H1 (cell line): ENCODE measurements around the gene PSME1. TPM values are rescaled to one million over a fixed set of nuclear protein-coding genes. Genes with fewer than 3 reads are reported as not detected.
A peak's percentile ranks its signal among the peaks of the same experiment; 100 is the strongest.

Experiments
- CTCF ChIA-PET: fragments of 300-600 bp; sonication (Branson Sonifier 250); formaldehyde crosslinking; loops from one replicate; lab custom pipeline; 2021; ENCODE audit not compliant: partially characterized antibody; lab: Charles Lee
- POLR2A ChIA-PET: fragments of 300-600 bp; sonication (Branson Sonifier 250); formaldehyde crosslinking; loops from one replicate; lab custom pipeline; 2021; ENCODE audit warnings: inconsistent platforms; ENCODE audit not compliant: partially characterized antibody; lab: Charles Lee
- DNase-seq, 2 experiments: peaks; one replicate each; pipeline versions ENCODE4 v3.0.0 to v3.0.0-alpha.2; 2010 to 2022; ENCODE audit warnings: low spot score in 2 of 2, low read depth in 1 of 2, mixed read lengths in 1 of 2
- FAIRE-seq: peaks from 2 replicates; lab custom pipeline; 2011; peaks lifted over from hg19 to GRCh38; lab: Jason Lieb, UNC
- H2AFZ ChIP-seq: 2 replicates; pipeline ENCODE4 v1.8.1; 2012; ENCODE audit warnings: low read length, inconsistent platforms
- H2AK5ac ChIP-seq: 2 replicates; pipeline ENCODE4 v1.6.1; 2013; ENCODE audit warnings: low read depth, low read length
- H2BK120ac ChIP-seq: replicated peaks from 2 replicates; pipeline ENCODE3; 2013; ENCODE audit warnings: low read depth, low read length, inconsistent platforms
- H2BK12ac ChIP-seq: 2 replicates; pipeline ENCODE4 v1.6.1; 2013; ENCODE audit warnings: low read depth, low read length
- H2BK15ac ChIP-seq: 2 replicates; pipeline ENCODE4 v1.6.1; 2013; ENCODE audit warnings: low read length
- H2BK20ac ChIP-seq: 2 replicates; pipeline ENCODE4 v1.6.1; 2013; ENCODE audit warnings: low read length
- H2BK5ac ChIP-seq: 2 replicates; pipeline ENCODE4 v1.6.1; 2013; ENCODE audit warnings: low read depth, low read length
- H3K14ac ChIP-seq: 2 replicates; pipeline ENCODE4 v1.6.1; 2013; ENCODE audit warnings: inconsistent platforms; ENCODE audit not compliant: insufficient read length
- H3K18ac ChIP-seq: 2 replicates; pipeline ENCODE4 v1.6.1; 2013; ENCODE audit warnings: low read length; ENCODE audit errors: extremely low read depth
- H3K23ac ChIP-seq: 2 replicates; pipeline ENCODE4 v1.6.1; 2013; ENCODE audit warnings: inconsistent platforms; ENCODE audit not compliant: insufficient read length
- H3K23me2 ChIP-seq: 2 replicates; pipeline ENCODE4 v1.6.1; 2013; ENCODE audit warnings: low read depth, low read length
- H3K27ac ChIP-seq: 2 replicates; pipeline ENCODE4 v1.6.1; 2011; ENCODE audit warnings: low read depth, low read length, inconsistent platforms
- H3K27me3 ChIP-seq, 4 experiments: replicated peaks in 1 of 4; 1 replicate in 1 of 4; 2 replicates in 3 of 4; pipeline versions ENCODE4 v1.6.1 to v1.8.1; 2011 to 2013; ENCODE audit warnings: low read length in 3 of 4, mild to moderate bottlenecking in 3 of 4, inconsistent platforms in 2 of 4, mixed read lengths in 2 of 4, moderate library complexity in 1 of 4; ENCODE audit not compliant: control insufficient read depth in 3 of 4, insufficient read depth in 3 of 4; ENCODE audit errors: extremely low read depth in 1 of 4
- H3K36me3 ChIP-seq, 4 experiments: 2 replicates each; pipeline versions ENCODE4 v1.6.1 to v1.8.1; 2011 to 2013; ENCODE audit warnings: mild to moderate bottlenecking in 4 of 4, low read length in 3 of 4, moderate library complexity in 2 of 4, control low read depth in 1 of 4, inconsistent platforms in 1 of 4; ENCODE audit not compliant: insufficient read depth in 4 of 4, control insufficient read depth in 2 of 4
- H3K4ac ChIP-seq: replicated peaks from 2 replicates; pipeline ENCODE3; 2013; ENCODE audit warnings: low read length, low read depth, mixed read lengths, inconsistent platforms; ENCODE audit not compliant: insufficient read length
- H3K4me1 ChIP-seq, 4 experiments: replicated peaks in 1 of 4; 1 replicate in 1 of 4; 2 replicates in 3 of 4; pipeline versions ENCODE4 v1.6.1 to v1.8.1; 2011 to 2013; ENCODE audit warnings: low read length in 3 of 4, inconsistent platforms in 2 of 4, mixed read lengths in 1 of 4; ENCODE audit not compliant: insufficient read depth in 4 of 4, control insufficient read depth in 3 of 4
- H3K4me2 ChIP-seq, 2 experiments: 2 replicates each; pipeline versions ENCODE4 v1.6.1 to v1.8.1; 2011 to 2013; ENCODE audit warnings: low read depth in 2 of 2, low read length in 2 of 2, control low read depth in 1 of 2, inconsistent platforms in 1 of 2, mild to moderate bottlenecking in 1 of 2; ENCODE audit not compliant: insufficient read depth in 1 of 2
- H3K4me3 ChIP-seq, 4 experiments: fragments of 200-600, 300-600 bp in 1 of 4; sonication (generic), shearing (Covaris generic), sonication (Bioruptor Twin) in 1 of 4; 2 replicates each; pipeline versions ENCODE4 v1.5.1 to v1.8.1; 2011 to 2016; ENCODE audit warnings: low read length in 4 of 4, low read depth in 3 of 4, control low read depth in 2 of 4, inconsistent platforms in 2 of 4, mild to moderate bottlenecking in 2 of 4, mixed read lengths in 1 of 4, moderate library complexity in 1 of 4; ENCODE audit not compliant: insufficient read depth in 2 of 4; ENCODE audit errors: extremely low read depth in 1 of 4
- H3K56ac ChIP-seq: replicated peaks from 2 replicates; pipeline ENCODE3; 2013; ENCODE audit warnings: low read depth, mild to moderate bottlenecking, mixed read lengths, low read length, inconsistent platforms; ENCODE audit not compliant: insufficient read length
- H3K79me1 ChIP-seq: 2 replicates; pipeline ENCODE4 v1.6.1; 2013; ENCODE audit warnings: low read depth, low read length, control low read depth
- H3K79me2 ChIP-seq, 2 experiments: 2 replicates each; pipeline versions ENCODE4 v1.6.1 to v1.8.1; 2012 to 2013; ENCODE audit warnings: low read length in 2 of 2, mild to moderate bottlenecking in 2 of 2, inconsistent platforms in 1 of 2; ENCODE audit not compliant: insufficient read depth in 2 of 2, control insufficient read depth in 1 of 2
- H3K9ac ChIP-seq, 4 experiments: replicated peaks in 1 of 4; 1 replicate in 1 of 4; 2 replicates in 3 of 4; pipeline versions ENCODE4 v1.6.1 to v1.8.1; 2011 to 2013; ENCODE audit warnings: low read depth in 3 of 4, low read length in 3 of 4, control low read depth in 2 of 4, mild to moderate bottlenecking in 2 of 4, moderate library complexity in 2 of 4, inconsistent platforms in 1 of 4; ENCODE audit errors: extremely low read depth in 1 of 4
- H3K9me3 ChIP-seq, 2 experiments: 2 replicates each; pipeline versions ENCODE4 v1.6.1 to v1.8.1; 2012 to 2013; ENCODE audit warnings: mild to moderate bottlenecking in 2 of 2, moderate library complexity in 2 of 2, control low read depth in 1 of 2, inconsistent platforms in 1 of 2, low read depth in 1 of 2, low read length in 1 of 2, mixed read lengths in 1 of 2; ENCODE audit not compliant: insufficient read depth in 2 of 2
- H4K20me1 ChIP-seq, 2 experiments: replicated peaks in 1 of 2; 2 replicates each; pipeline versions ENCODE3 to v1.8.1; 2011 to 2013; ENCODE audit warnings: inconsistent platforms in 2 of 2, low read length in 2 of 2, mild to moderate bottlenecking in 1 of 2; ENCODE audit not compliant: insufficient read depth in 2 of 2, control insufficient read depth in 1 of 2
- H4K5ac ChIP-seq: 2 replicates; pipeline ENCODE4 v1.6.1; 2013; ENCODE audit warnings: low read length, low read depth, mixed read lengths, inconsistent platforms; ENCODE audit not compliant: insufficient read length
- H4K8ac ChIP-seq: 2 replicates; pipeline ENCODE4 v1.8.0; 2013; ENCODE audit warnings: mild to moderate bottlenecking, moderate library complexity, low read length, inconsistent platforms; ENCODE audit not compliant: insufficient read depth; ENCODE audit errors: extremely low read depth
- H4K91ac ChIP-seq: replicated peaks from 2 replicates; pipeline ENCODE3; 2013; ENCODE audit warnings: low read length, mixed read lengths, inconsistent platforms; ENCODE audit not compliant: insufficient read length
- CBX5 ChIP-seq: fragments of 300-800, 300-1000 bp; sonication (generic); IDR thresholded peaks from 2 replicates; pipeline ENCODE4 v1.7.1; 2016; ENCODE audit warnings: antibody characterized with exemption, low read length, low read depth
- CHD2 ChIP-seq: IDR thresholded peaks from 2 replicates; pipeline ENCODE4 v1.6.1; 2012; ENCODE audit warnings: low read length, improper control_type of control experiment
- EZH2 ChIP-seq: fragments of 200-600 bp; sonication (generic); IDR thresholded peaks from 2 replicates; pipeline ENCODE4 v1.7.1; 2012; ENCODE audit warnings: low read depth, mild to moderate bottlenecking, moderate library complexity, low read length, inconsistent platforms; ENCODE audit not compliant: severe bottlenecking
- HDAC6 ChIP-seq: IDR thresholded peaks from one replicate; pipeline ENCODE4 v1.7.1; 2012; ENCODE audit warnings: low read depth, mild to moderate bottlenecking, inconsistent platforms, low read length, moderate library complexity
- JUN ChIP-seq: IDR thresholded peaks from 2 replicates; pipeline ENCODE4 v1.6.1; 2011; ENCODE audit warnings: low read depth, mild to moderate bottlenecking, improper control_type of control experiment, low read length
- JUND ChIP-seq: IDR thresholded peaks from 2 replicates; pipeline ENCODE4 v1.6.1; 2011; ENCODE audit warnings: mild to moderate bottlenecking, improper control_type of control experiment, low read length
- RBBP5 ChIP-seq: IDR thresholded peaks from 2 replicates; pipeline ENCODE4 v1.7.1; 2012; ENCODE audit warnings: low read depth, mild to moderate bottlenecking, inconsistent platforms, low read length, moderate library complexity, borderline replicate concordance
- SUZ12 ChIP-seq: fragments of 200-600 bp; sonication (generic); IDR thresholded peaks from 2 replicates; pipeline ENCODE4 v1.6.1; 2012; ENCODE audit warnings: mild to moderate bottlenecking, inconsistent platforms, low read length, moderate library complexity, mixed read lengths
- ZNF274 ChIP-seq: IDR thresholded peaks from 2 replicates; pipeline ENCODE4 v1.7.0; 2012; ENCODE audit warnings: low read length, borderline replicate concordance; ENCODE audit errors: extremely low read depth
- WGBS, 2 experiments: shearing (Covaris generic) in 1 of 2; methylation state at CpG; one replicate each; pipeline versions ENCODE4 v1.1.6 to v1.1.7; 2013 to 2015; ENCODE audit warnings: low lambda C conversion rate in 2 of 2, mixed read lengths in 2 of 2, inconsistent platforms in 1 of 2, low coverage in 1 of 2, missing lambda C conversion rate in 1 of 2; ENCODE audit not compliant: insufficient replicate concordance in 2 of 2, insufficient coverage in 1 of 2, insufficient read length in 1 of 2; ENCODE audit errors: extremely low coverage in 1 of 2, missing lambda C conversion rate in 1 of 2; 5-methylcytosine and 5-hydroxymethylcytosine counted together
- polyA plus RNA-seq, 7 experiments: library from polyadenylated mRNA; depleted of rRNA in 3 of 7; stranded (reverse) in 5 of 7; unstranded in 2 of 7; fragments of >200 nt in 5 of 7; fragments of 200-250 nt in 2 of 7; gene quantifications; 1 replicate in 5 of 7; 2 replicates in 1 of 7; 4 replicates in 1 of 7; pipeline versions ENCODE4 v1.2.1 to v1.2.3, GENCODE V29; 2011 to 2013; ENCODE audit warnings: missing spikeins in 2 of 7, mixed read lengths in 2 of 7
- total RNA-seq: library from RNA; stranded (reverse); fragmentation: NEBNext Ultra II Directional; extraction: Animal tissue kit (Norgen Biotek cat#: 25700); gene quantifications from 2 replicates; pipeline ENCODE4 v1.2.1, GENCODE V29; 2021

Gene PSME1
- total and polyA plus RNA-seq, 2 of the 8 experiments (the other 6 are each of a cell fraction or from before 2014, with no cell fraction given) = 74.9 to 85.9 TPM

DNA sequence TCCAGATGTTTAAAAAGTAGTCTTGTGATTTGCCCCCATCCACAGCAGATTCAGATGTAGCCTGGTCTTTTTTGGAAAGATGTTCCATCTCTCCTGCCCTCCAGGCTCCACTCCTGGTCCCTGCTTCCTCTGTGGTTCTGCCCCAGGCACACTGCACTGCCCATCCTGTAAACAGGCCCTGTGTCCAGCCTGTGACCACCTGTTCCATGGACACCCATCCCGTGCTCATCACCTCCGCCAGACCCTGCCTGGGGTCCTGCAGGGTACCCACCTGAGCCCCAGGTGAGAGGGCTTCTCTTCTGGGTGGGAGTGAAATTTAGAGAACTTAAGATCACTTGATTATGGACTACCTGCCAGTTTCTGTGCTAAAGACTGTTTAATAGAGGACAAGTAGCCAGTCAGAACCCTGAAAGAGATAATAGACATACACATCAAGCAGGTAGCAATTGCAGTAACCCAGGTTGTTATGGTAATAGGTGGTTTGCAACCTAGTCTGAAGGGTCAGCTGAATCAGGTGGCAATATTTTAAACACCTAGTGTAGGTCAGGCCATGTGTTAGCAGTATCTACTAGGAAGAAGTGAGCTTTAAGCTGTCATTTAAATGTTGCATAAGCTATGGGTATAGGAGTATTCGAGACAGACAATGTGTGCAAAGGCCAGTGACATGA, 13.4 kb downstream of the PSME1 start:
- Histone ChIP-seq H3K14ac (no peak overlapping the region), H2AFZ (no peak overlapping the region), H3K23me2 (peaks cover 10% of the 10 kb centered on the region), H2BK12ac (no peak overlapping the region), H3K36me3 (peaks cover 14 to 32% (median 29%) of the 10 kb centered on the region in 4 experiments), H3K9ac (no peak overlapping the region), H4K8ac (no peak overlapping the region), H3K9me3 (no peaks in the 10 kb centered on the region), H3K4me2 (no peak overlapping the region), H3K4me1 (peaks cover 0 to 10% (median 7%) of the 10 kb centered on the region in 4 experiments; a peak in 5 of 7 replicates), H2BK20ac (no peak overlapping the region), H3K79me2 (peaks cover 0 to 28% of the 10 kb centered on the region in 2 experiments; a peak in 3 of 4 replicates), H2BK15ac (no peak overlapping the region), H3K27ac (no peak overlapping the region), H3K27me3 (no peaks in the 10 kb centered on the region), H3K56ac (no peak overlapping the region), H2BK5ac (no peak overlapping the region), H4K5ac (no peak overlapping the region), H3K23ac (no peak overlapping the region), H3K79me1 (peaks cover 11% of the 10 kb centered on the region; the same call in 1 of the 2 replicates), H2BK120ac (no peak overlapping the region), H4K91ac (no peak overlapping the region), H4K20me1 (peaks cover 0 to 19% of the 10 kb centered on the region in 2 experiments), H2AK5ac (0 out of 2 replicates have a peak overlapping the region, but pooled peaks have one; percentile 71), H3K18ac (no peak overlapping the region), H3K4ac (no peak overlapping the region), H3K4me3 (no peak overlapping the region)
- ChIA-PET CTCF (interaction anchor here (1.0 to 3.7 kb wide), 8 partner anchors 8 to 60 kb away, joined by 3 to 26 read pairs (median 5); partner anchors contain the start of genes EMC9, IRF9 and PSME1), POLR2A (interaction anchor here (0.8 to 9.6 kb wide), 16 partner anchors 8 to 91 kb away, joined by 3 to 86 read pairs (median 6); partner anchors contain the start of genes EMC9, IRF9, PCK2 and PSME1)
- 92% methylated on average over 3 of the region's 3 CpGs; no CpG with 5 or more reads in 1 of the 2 experiments for WGBS, 2 experiments
- DNase-seq (no peak), FAIRE-seq (no peak)
- TF ChIP-seq JUND = no peak
- TF ChIP-seq CBX5 = no peak
- no peak for TF ChIP-seq RBBP5
- no peak for TF ChIP-seq EZH2
- no peak for TF ChIP-seq JUN
- TF ChIP-seq ZNF274 = no peak
- TF ChIP-seq HDAC6 = no peak
- no peak for TF ChIP-seq SUZ12
- no peak for TF ChIP-seq CHD2
